Activated naive CD4-positive, alpha-beta T cell (primary cell): ENCODE data around the gene VMAC.
"Not testable (repeated sequence)": the region's sequence is repeated elsewhere in the genome, so short reads cannot be mapped to it uniquely, and the experiment has no call there.

Source experiments
- DNase-seq, 4 experiments: peaks; one replicate each; lab custom pipeline; 2025; lab: John Stamatoyannopoulos, UW

The VMAC gene

DNA sequence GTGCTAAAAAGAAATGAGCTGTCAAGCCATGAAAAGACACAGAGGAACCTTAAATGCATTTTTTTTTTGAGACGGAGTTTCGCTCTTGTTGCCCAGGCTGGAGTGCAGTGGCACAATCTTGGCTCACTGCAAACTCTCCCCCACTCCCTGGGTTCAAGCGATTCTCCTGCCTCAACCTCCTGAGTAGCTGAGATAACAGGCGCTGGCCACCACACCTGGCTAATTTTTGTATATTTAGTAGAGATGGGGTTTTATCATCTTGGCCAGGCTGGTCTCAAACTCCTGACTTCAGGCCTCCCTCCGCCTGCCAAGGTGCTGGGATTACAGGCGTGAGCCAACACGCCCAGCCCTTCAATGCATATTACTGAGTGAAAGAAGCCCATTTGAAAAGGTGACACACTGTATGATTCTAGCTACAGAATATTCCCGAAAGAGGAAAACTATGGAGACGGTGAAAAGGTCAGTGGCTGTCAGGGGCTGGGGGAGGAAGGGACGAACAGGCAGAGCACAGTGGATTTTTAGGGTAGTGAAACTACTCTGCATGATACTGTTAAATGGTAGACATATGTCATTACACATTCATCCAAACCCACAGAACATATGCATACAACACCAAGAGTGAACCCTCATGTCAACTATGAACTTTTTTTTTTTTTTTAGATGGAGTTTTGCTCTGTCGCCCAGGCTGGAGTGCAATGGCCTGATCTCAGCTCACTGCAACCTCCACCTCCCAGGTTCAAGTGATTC is 20.4 kb upstream of the VMAC start:
- not testable (repeated sequence) for DNase-seq

DNA sequence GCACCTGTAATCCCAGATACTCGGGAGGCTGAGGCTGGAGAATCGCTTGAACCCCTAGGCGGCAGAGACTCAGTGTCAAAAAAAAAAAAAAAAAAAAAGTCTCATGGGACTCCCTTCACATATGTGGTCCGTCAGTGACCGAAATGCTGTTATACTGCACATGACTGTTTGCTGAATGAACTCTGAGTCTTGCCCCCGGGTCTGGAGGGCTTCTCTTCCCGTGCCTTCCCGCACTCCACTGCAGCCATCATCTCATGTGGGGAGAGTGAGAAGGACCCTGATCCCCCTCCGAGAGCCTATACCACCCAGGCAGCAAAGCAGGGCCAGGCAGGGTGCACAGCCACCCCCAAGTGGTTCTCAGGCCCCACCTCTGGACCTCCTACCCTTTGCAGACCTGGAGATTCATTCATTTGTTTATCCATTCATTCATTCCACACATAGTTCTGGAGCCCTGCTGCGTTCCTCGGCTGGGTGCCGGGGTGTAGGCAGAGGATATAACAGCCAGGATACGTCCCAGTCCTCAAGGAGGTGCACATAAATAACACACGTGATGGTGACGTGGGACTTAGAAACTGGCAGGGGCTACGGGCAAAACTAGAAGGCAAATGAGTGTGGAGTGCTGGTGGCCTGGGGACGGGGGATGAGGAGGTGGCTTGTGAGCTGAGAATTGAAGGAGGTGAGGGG is 15.2 kb upstream of the VMAC start:
- DNase-seq = no peak

GRCh38 chr19:5890099-5890498 is 14.6 kb upstream of the VMAC start:
- no peak for DNase-seq

- DNase-seq = no peak
Observed at GRCh38 chr19:5891572-5891937, 13.1 kb upstream of the VMAC start.

- DNase-seq = no peak
Observed at GRCh38 chr19:5891938-5892771, 12.5 kb upstream of the VMAC start.

- DNase-seq = no peak
Observed at GRCh38 chr19:5892772-5893275, 11.8 kb upstream of the VMAC start.

DNA sequence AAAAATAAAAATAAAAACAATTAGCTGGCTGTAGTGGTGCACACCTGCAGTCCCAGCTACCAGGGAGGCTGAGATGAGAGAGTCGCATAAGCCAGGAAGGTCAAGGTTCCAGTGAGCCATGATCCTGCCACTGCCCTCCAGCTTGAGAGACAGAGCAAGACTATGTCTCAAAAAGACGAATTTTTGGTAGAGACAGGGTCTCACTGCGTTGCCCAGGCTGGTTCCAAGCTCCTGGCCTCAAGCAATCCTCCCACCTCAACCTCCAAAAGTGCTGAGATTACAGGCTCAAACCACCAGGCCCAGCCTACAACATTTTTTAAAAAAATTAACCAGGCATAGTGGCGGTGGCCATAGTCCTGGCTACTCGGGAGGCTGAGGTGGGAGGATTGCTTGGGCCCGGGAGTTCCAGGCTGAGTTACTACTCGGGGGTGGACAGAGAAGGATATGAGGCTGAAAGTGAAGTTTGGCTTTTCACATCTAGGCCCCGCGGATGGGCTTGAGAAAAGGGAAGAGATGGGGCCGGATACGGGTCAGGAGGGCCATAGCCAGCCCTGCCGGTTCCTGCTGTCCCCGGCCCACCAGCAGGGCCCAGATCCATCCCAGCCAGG is 11.3 kb upstream of the VMAC start:
- DNase-seq = no peak

DNA sequence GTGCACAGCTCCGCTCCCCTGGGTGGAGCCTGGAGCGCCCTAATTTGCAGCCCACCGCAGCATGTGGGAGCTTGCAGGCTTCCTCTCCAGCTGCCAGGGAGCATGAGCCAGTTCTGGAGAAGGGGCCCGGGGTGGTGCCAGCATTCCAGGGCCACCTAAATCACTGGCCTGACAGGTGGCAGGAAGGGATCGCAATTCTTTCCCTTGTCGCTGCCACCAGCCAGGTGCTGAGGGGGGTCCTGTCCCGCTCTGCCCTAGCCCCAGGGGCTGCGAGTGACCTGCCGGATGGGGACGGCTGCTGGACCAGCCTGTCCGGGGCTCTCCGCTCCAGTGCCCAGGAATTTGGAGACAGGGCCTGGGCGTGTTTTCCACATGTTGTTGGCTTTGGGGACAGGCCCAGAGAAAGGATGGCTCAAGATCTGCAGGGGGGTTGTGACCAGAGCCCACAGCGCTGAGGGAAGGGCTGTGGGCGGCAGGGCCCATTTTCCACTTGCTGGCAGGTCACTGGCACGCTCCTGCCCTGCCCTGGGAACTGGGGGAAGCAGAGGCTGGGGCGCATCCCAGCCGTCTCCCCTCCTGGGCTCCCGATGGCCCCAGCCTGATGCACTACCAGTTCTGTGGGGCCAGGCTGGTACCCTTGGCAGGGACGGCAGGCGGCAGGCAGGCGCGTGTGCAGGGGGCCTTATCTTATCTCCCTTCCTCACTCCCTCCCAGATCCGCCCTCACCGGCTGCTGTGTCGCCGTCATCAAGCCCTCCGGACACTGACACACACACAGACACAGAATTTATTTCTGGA is 10.6 kb upstream of the VMAC start:
- no peak for DNase-seq

GRCh38 chr19:5894704-5895349 is 9.8 kb upstream of the VMAC start:
- DNase-seq = no peak

DNA sequence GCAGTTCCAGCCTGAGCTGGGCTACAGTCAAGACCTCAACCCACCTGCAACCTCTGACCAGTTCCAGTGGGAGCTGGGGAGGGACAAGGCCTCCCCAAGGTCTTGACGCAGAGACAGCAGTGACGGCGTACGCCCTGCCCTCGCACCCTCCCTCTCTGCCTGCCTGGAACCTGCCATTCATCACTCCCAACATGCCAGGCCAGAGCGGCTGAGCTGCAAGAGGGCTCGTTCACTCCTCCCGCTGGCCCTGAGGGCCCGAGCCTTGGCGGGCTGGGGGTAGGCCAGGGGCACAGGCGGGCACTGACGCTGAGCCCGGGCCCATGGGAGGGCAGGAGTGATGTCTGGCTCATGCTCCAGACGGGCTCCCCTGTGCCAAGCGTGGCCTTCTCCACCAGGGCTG is 9.3 kb upstream of the VMAC start:
- DNase-seq = no peak

GRCh38 chr19:5895890-5896289 is 8.8 kb upstream of the VMAC start:
- no peak for DNase-seq

- no peak for DNase-seq
Observed at GRCh38 chr19:5896365-5897076, 8.2 kb upstream of the VMAC start.

DNA sequence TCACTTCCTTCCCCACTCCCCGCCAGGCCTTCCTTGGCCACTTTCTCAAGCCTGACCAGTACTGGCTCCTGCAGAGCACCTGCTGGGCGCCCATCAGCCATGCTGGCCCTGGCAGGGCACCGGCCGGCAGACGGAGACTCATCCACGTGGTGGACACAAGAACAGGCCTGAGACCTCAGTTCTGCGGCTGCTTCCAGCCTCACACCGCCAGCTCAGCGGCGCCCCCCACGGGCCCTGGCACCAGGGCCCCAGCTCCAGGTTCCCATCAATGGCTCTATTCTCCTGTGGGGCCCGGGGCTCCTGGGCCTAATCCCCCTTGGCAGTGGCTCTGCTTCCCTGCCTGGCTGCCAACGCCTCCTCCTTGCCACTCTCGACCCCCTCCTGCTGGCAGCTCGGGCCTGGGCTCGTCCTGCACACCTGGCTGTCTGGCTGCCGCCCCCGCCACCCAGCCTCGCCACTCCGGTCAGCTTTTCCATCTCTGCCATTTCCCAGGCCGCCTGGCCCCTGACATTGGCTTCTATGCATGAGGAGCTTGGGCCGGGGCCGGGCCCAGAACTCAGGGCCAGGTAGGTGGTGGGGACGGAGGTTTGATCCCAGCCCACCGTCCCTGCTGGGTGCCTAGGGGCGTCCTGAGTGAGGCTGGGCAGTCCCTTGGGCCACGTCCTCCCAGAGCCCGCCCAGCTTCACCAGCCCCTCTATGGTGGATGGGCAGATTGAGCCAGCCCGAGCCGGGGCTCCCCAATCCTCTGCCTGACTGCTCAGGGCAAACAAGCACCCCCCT is 7.3 kb upstream of the VMAC start:
- DNase-seq = no peak

DNA sequence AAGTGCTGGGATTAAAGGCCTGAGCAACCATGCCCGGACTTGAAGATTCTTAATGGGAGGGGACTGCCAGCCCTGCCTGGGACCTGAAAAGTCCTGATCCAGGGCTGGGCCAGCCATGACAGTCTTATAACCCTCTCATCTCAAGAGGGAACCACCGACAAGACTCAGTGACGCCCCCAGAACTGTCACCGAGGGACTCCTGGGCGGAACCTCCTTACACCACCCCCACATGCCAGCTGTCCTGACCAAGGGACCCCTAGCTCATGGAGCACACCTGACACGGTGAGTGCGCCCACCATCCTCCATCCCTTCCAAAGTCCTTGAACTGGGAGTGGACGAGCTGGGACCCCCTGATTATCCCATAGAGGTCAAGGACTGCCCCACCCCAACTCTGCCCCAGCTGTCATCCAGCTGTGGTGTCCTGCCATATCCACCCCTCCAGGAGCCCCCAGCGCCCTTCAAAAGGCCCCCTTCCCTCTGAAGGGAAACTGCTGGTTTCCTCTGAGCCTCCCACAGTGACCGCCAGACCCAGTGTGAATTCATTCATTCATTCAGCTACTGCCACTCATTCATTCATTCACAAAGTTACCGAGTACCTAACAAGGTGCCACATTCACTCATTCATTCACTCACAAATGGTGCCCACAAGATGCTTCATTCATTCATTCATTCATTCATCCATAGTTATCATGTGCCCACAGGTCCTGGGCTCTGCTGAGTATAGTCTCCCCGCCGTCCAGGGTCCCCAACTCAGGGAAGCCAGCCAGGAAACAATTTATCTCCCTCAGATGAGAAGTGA is 4.7 kb upstream of the VMAC start:
- no peak for DNase-seq

DNA sequence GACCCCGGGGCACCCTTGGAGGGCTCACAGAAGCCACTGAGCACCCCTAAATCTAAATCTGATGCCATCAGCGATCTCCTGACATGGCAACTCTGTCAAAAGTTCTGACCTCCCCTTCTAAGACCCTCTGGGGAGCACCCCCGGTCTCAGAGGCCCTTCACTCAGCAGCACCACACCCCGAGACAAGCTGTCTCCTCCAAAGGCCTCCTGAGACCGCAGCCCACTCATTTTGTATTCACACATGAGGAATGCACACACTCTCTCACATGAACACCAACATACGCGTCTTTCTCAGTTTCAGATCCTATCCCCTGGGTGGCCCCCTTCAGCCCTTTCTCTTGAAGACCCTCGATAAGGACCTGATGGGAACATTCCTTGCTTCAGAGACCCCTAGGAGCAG is 3.7 kb upstream of the VMAC start:
- DNase-seq = no peak

- no peak for DNase-seq
Observed at GRCh38 chr19:5903056-5903623, 1.5 kb upstream of the VMAC start.

- DNase-seq = peak; percentile 97 to 99 (median 97)
Observed at GRCh38 chr19:5903624-5904351, 884 bp upstream of the VMAC start, which contains the start of gene NDUFA11. TSS of gene NDUFA11 (minus strand) at chr19:5903790. CDS start at chr19:5903708, 82 bp downstream.
